Adrenal gland (tissue), 5 donors: Measurements from ENCODE around the gene PRSS12.

Source experiments
- POLR2A ChIP-seq, 2 donors: fragments of 450-650 bp; IDR thresholded peaks; one replicate each; pipeline ENCODE4 v1.6.1; 2017; ENCODE audit warnings: antibody characterized with exemption in 2 of 2, mild to moderate bottlenecking in 2 of 2, moderate library complexity in 1 of 2
- TF ChIP-seq, protein P1 (sequence below), 6 experiments: fragments of 450-650 bp in 4 of 6; fragments of 200-600 bp in 2 of 6; sonication (generic) in 1 of 6; IDR thresholded peaks; 1 replicate in 5 of 6; 2 replicates in 1 of 6; pipeline versions ENCODE4 v1.5.1 to v1.8.0; 2016 to 2021; ENCODE audit warnings: antibody characterized with exemption in 6 of 6, mild to moderate bottlenecking in 2 of 6, moderate library complexity in 1 of 6
- donor health status: DM: no; HTN: no; CAD: no.

DNA sequence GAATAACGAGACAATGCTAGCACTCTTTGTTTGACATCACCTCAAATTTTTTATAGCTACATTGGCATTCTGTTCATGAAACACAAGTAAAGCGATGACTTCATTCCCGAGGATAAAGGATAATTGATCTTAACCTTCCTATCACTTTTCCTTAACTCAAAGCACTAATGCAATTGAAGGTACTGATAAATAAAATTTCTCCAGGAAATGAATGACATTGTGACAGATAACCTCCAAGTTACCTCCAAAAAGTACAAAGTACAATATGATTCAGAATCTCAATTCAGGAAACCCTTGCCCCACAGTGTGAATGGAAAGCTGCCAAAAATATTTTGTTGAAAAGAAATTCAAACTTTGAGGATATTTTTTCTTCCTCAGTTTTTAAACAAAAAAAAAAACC, 1.8 kb downstream of the PRSS12 start:
- TF ChIP-seq, protein P1, sequence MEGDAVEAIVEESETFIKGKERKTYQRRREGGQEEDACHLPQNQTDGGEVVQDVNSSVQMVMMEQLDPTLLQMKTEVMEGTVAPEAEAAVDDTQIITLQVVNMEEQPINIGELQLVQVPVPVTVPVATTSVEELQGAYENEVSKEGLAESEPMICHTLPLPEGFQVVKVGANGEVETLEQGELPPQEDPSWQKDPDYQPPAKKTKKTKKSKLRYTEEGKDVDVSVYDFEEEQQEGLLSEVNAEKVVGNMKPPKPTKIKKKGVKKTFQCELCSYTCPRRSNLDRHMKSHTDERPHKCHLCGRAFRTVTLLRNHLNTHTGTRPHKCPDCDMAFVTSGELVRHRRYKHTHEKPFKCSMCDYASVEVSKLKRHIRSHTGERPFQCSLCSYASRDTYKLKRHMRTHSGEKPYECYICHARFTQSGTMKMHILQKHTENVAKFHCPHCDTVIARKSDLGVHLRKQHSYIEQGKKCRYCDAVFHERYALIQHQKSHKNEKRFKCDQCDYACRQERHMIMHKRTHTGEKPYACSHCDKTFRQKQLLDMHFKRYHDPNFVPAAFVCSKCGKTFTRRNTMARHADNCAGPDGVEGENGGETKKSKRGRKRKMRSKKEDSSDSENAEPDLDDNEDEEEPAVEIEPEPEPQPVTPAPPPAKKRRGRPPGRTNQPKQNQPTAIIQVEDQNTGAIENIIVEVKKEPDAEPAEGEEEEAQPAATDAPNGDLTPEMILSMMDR (IDR thresholded peaks at IDR 0.05) = no peak
- TF ChIP-seq POLR2A (IDR thresholded peaks at IDR 0.05) = no peak
